ENCODE measurements around the gene SNX21.

The SNX21 gene

GRCh38 chr20:45883100-45883469, 49.5 kb downstream of the SNX21 start:
- no peak for DNase-seq

GRCh38 chr20:45886590-45887345, 53.2 kb downstream of the SNX21 start:
- DNase-seq: no peak

GRCh38 chr20:45887346-45887715, 53.7 kb downstream of the SNX21 start, which contains the start of gene SPATA25:
Gene SPATA25, minus strand, starts transcription at chr20:45887622. Its CDS starts 32 bp downstream, at chr20:45887590.
- no peak for DNase-seq

- no peak for DNase-seq
Measured at GRCh38 chr20:45888681-45889080, 55.1 kb downstream of the SNX21 start.

GRCh38 chr20:45890077-45890984, 56.7 kb downstream of the SNX21 start:
- peak; percentile 43 to 44 for DNase-seq

GRCh38 chr20:45890985-45891983, 57.7 kb downstream of the SNX21 start, which contains the start of the genes CTSA and NEURL2:
Gene CTSA, plus strand, starts transcription at chr20:45891335. Its CDS starts 234 bp downstream, at chr20:45891569.
Gene NEURL2, minus strand, starts transcription at chr20:45891208. Its CDS starts 217 bp downstream, at chr20:45890991.
- DNase-seq: peak; percentile 81 to 83

GRCh38 chr20:45892049-45892825, 58.6 kb downstream of the SNX21 start:
- peak in 1 of 2 experiments; percentile 9 for DNase-seq
